Measurements from ENCODE around the gene BANP.
"Not testable (repeated sequence)": the region's sequence is repeated elsewhere in the genome, so short reads cannot be mapped to it uniquely, and the experiment has no call there.

The BANP gene

GRCh38 chr16:87993901-87994300, 42.7 kb downstream of the BANP start:
- DNase-seq (ENCODE audit: low spot score), result no peak
- no peak for FAIRE-seq

GRCh38 chr16:87995644-87996043, 44.4 kb downstream of the BANP start:
- no peak for FAIRE-seq
- DNase-seq (ENCODE audit: low spot score), result no peak

- no peak for FAIRE-seq
Observed at GRCh38 chr16:87996962-87997880, 46.0 kb downstream of the BANP start.

GRCh38 chr16:87998184-87998793, 47.1 kb downstream of the BANP start:
- DNase-seq (ENCODE audit: low spot score); FAIRE-seq: not testable (repeated sequence)

More at GRCh38 chr16:87996962-87997880, 46.0 kb downstream of the BANP start:
- no peak for DNase-seq (ENCODE audit: low spot score)

- DNase-seq (ENCODE audit: low spot score); FAIRE-seq: not testable (repeated sequence)
Observed at GRCh38 chr16:87998992-87999391, 47.8 kb downstream of the BANP start.

GRCh38 chr16:88002211-88002610, 51.0 kb downstream of the BANP start:
- DNase-seq (ENCODE audit: low spot score), result no peak
- no peak for FAIRE-seq

- DNase-seq (ENCODE audit: low spot score) (no peak), FAIRE-seq (no peak)
Observed at GRCh38 chr16:88002749-88003148, 51.5 kb downstream of the BANP start.

GRCh38 chr16:88003316-88003715, 52.1 kb downstream of the BANP start:
- DNase-seq (ENCODE audit: low spot score), result no peak

GRCh38 chr16:88003736-88004135, 52.5 kb downstream of the BANP start:
- FAIRE-seq, result no peak

More at GRCh38 chr16:88003316-88003715, 52.1 kb downstream of the BANP start:
- no peak for FAIRE-seq

GRCh38 chr16:88004391-88004790, 53.2 kb downstream of the BANP start:
- no peak for DNase-seq (ENCODE audit: low spot score)
- no peak for FAIRE-seq

More at GRCh38 chr16:88003736-88004135, 52.5 kb downstream of the BANP start:
- no peak for DNase-seq (ENCODE audit: low spot score)

GRCh38 chr16:88005181-88005581, 53.9 kb downstream of the BANP start:
- no peak for FAIRE-seq
- no peak for DNase-seq (ENCODE audit: low spot score)

- DNase-seq (ENCODE audit: low spot score), result no peak
- FAIRE-seq, result no peak
Observed at GRCh38 chr16:88005968-88006367, 54.7 kb downstream of the BANP start.

GRCh38 chr16:88007321-88007731, 56.1 kb downstream of the BANP start:
- DNase-seq (ENCODE audit: low spot score) (no peak), FAIRE-seq (no peak)

GRCh38 chr16:88008840-88009239, 57.6 kb downstream of the BANP start:
- no peak for FAIRE-seq
- no peak for DNase-seq (ENCODE audit: low spot score)

GRCh38 chr16:88009563-88010342, 58.5 kb downstream of the BANP start:
- FAIRE-seq (no peak), DNase-seq (ENCODE audit: low spot score) (no peak)

- no peak for FAIRE-seq
- DNase-seq (ENCODE audit: low spot score), result no peak
Observed at GRCh38 chr16:88010343-88010967, 59.2 kb downstream of the BANP start.

GRCh38 chr16:88010968-88011483, 59.8 kb downstream of the BANP start:
- DNase-seq (ENCODE audit: low spot score) (no peak), FAIRE-seq (no peak)

GRCh38 chr16:88012360-88012759, 61.1 kb downstream of the BANP start:
- DNase-seq (ENCODE audit: low spot score) (no peak), FAIRE-seq (no peak)

GRCh38 chr16:88013091-88013609, 61.9 kb downstream of the BANP start:
- no peak for FAIRE-seq

GRCh38 chr16:88013766-88014251, 62.6 kb downstream of the BANP start:
- DNase-seq (ENCODE audit: low spot score), result no peak
- no peak for FAIRE-seq

More at GRCh38 chr16:88013091-88013609, 61.9 kb downstream of the BANP start:
- no peak for DNase-seq (ENCODE audit: low spot score)
